22Rv1 (cell line): ENCODE results near the gene GAGE10.
A peak's percentile ranks its signal among the peaks of the same experiment; 100 is the strongest.

Experiments used
- H3K27ac ChIP-seq: fragments of 450-650 bp; 2 replicates; pipeline ENCODE4 v1.5.1; 2017
- CTCF ChIP-seq: fragments of 450-650 bp; IDR thresholded peaks from 2 replicates; pipeline ENCODE4 v1.5.1; 2017; ENCODE audit warnings: mild to moderate bottlenecking
- ZFX ChIP-seq: fragments of 450-650 bp; IDR thresholded peaks from 2 replicates; pipeline ENCODE4 v1.6.1; 2017; ENCODE audit warnings: antibody characterized with exemption, borderline replicate concordance

GAGE10 gene

GRCh38 chrX:49262603-49263002, 40.8 kb upstream of the GAGE10 start:
- TF ChIP-seq ZFX = no peak
- no peak for TF ChIP-seq CTCF
- no peak overlapping the region for H3K27ac ChIP-seq

- TF ChIP-seq CTCF = no peak
- TF ChIP-seq ZFX = no peak
- no peak overlapping the region for H3K27ac ChIP-seq
These were observed 39.8 kb upstream of the GAGE10 start for GRCh38 chrX:49263631-49264030.

- no peak within 1 kb of the TSS for H3K27ac ChIP-seq
- TF ChIP-seq ZFX (no peak), CTCF (no peak)
These were observed 39.0 kb upstream of the GAGE10 start, which contains the start of gene FOXP3 for GRCh38 chrX:49264460-49264859. Gene FOXP3, minus strand, starts transcription at chrX:49264710. Its CDS starts 6,205 bp downstream, at chrX:49258505.

GRCh38 chrX:49266523-49267445, 36.7 kb upstream of the GAGE10 start:
- TF ChIP-seq ZFX (no peak), CTCF (no peak)
- H3K27ac ChIP-seq = no peak overlapping the region

- no peak for TF ChIP-seq ZFX
- TF ChIP-seq CTCF = no peak
- H3K27ac ChIP-seq = peak overlapping the region; percentile 83
These were observed 34.8 kb upstream of the GAGE10 start for GRCh38 chrX:49268702-49269009.

- peak overlapping the region; percentile 83 for H3K27ac ChIP-seq
- TF ChIP-seq CTCF (no peak), ZFX (no peak)
These were observed 34.3 kb upstream of the GAGE10 start for GRCh38 chrX:49269010-49269766.
